ENCODE measurements around the gene MRPL14. TPM values are rescaled to one million over a fixed set of nuclear protein-coding genes. Genes with fewer than 3 reads are reported as not detected.
"Not testable (repeated sequence)": the region's sequence is repeated elsewhere in the genome, so short reads cannot be mapped to it uniquely, and the experiment has no call there.

MRPL14 gene
- total and polyA plus RNA-seq, 8 donors = 8.7 to 30.4 (median 14.1) TPM

GRCh38 chr6:44147256-44147655 is 20.0 kb upstream of the MRPL14 start:
- Histone ChIP-seq H3K4me3 (no peak overlapping the region), H3K27me3 (no peaks in the 10 kb centered on the region), H3K27ac (no peak overlapping the region), H3K4me1 (no peaks in the 10 kb centered on the region), H3K9me3 (no peaks in the 10 kb centered on the region), H3K36me3 (peaks cover 0 to 20% (median 0%) of the 10 kb centered on the region in 3 donors)
- no peak for TF ChIP-seq CTCF (IDR thresholded peaks at IDR 0.05)
- intact Hi-C loops (cut with DNase I) = no loop called here
- ATAC-seq (no peak), DNase-seq (no peak), FAIRE-seq (no peak)
- WGBS, 2 donors = 92 to 96% methylated on average over 5 to 7 of the region's 7 CpGs

- H3K27ac ChIP-seq = no peak overlapping the region
- H3K4me3 ChIP-seq = no peak overlapping the region
- no peaks in the 10 kb centered on the region for H3K4me1 ChIP-seq
- DNase-seq (no peak), FAIRE-seq (no peak), ATAC-seq (no peak)
- TF ChIP-seq CTCF (IDR thresholded peaks at IDR 0.05) = no peak
- H3K36me3 ChIP-seq = peaks cover 0 to 20% (median 0%) of the 10 kb centered on the region in 3 donors
- H3K27me3 ChIP-seq = no peaks in the 10 kb centered on the region
- WGBS, 2 donors = 87 to 92% methylated on average over 10 of the region's 10 CpGs
- no peaks in the 10 kb centered on the region for H3K9me3 ChIP-seq
- intact Hi-C loops (cut with DNase I) = no loop called here
These were observed 19.4 kb upstream of the MRPL14 start for GRCh38 chr6:44146685-44147084.

- Histone ChIP-seq H3K4me1 (no peaks in the 10 kb centered on the region), H3K27me3 (no peaks in the 10 kb centered on the region), H3K4me3 (no peak overlapping the region), H3K27ac (no peak overlapping the region), H3K36me3 (peaks cover 0 to 20% (median 2%) of the 10 kb centered on the region in 3 donors), H3K9me3 (no peaks in the 10 kb centered on the region)
- FAIRE-seq (no peak), DNase-seq (no peak), ATAC-seq (no peak)
- TF ChIP-seq CTCF (IDR thresholded peaks at IDR 0.05) = no peak
- intact Hi-C loops (cut with DNase I) = no loop called here
These were observed 18.6 kb upstream of the MRPL14 start for GRCh38 chr6:44145839-44146238.

- H3K4me1 ChIP-seq; intact Hi-C loops (cut with DNase I); DNase-seq; H3K4me3 ChIP-seq; ATAC-seq; H3K9me3 ChIP-seq; FAIRE-seq; H3K27ac ChIP-seq; H3K27me3 ChIP-seq: not testable (repeated sequence)
- WGBS, 2 donors = 55 to 60% methylated on average over 3 of the region's 3 CpGs
- H3K36me3 ChIP-seq = peaks cover 0 to 20% (median 5%) of the 10 kb centered on the region in 3 donors
These were observed 17.3 kb upstream of the MRPL14 start for GRCh38 chr6:44144536-44144935.

DNA sequence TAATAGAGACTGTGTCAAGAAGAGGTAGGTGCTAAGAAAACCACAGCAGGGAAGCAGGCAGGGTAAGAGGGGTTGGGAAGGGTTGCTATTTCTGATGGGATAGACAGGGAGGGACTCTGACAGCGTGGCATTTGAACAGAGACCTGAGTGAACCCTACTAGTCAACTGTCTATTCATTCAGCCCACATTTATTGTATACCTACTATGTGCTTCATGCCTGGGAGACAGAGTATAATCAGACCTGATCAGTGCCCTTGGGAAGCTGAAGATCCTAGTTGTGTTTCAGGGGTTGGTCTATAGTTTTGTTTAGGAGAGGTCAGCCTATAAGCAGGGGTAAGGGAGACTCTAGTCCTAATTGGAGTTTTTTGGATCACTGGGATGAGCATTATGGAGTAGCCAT is 16.5 kb upstream of the MRPL14 start:
- no peak for FAIRE-seq
- 87 to 100% methylated on average over 1 of the region's 1 CpG for WGBS, 2 donors
- H3K36me3 ChIP-seq = peaks cover 0 to 12% (median 5%) of the 10 kb centered on the region in 3 donors

More for the DNA sequence above, 16.5 kb upstream of the MRPL14 start:
- Histone ChIP-seq H3K27me3 (no peaks in the 10 kb centered on the region), H3K27ac (no peak overlapping the region), H3K9me3 (no peaks in the 10 kb centered on the region), H3K4me1 (no peaks in the 10 kb centered on the region), H3K4me3 (no peak overlapping the region)
- DNase-seq (no peak), ATAC-seq (no peak)
- no peak for TF ChIP-seq CTCF (IDR thresholded peaks at IDR 0.05)
- intact Hi-C loops (cut with DNase I) = no loop called here

All from pancreas (tissue), 10 donors.